A549 (cell line): ENCODE measurements around the gene LENG8. TPM values are rescaled to one million over a fixed set of nuclear protein-coding genes. Genes with fewer than 3 reads are reported as not detected.

Experiments
- ATAC-seq, 2 experiments: fragments of 200-7000 bp in 1 of 2; fragments of >200 bp in 1 of 2; cut with Nextera tagmentation in 1 of 2; cut with Tn5 transposase in 1 of 2; 3 replicates each; pipeline versions ENCODE4 v1.8.0 to v1.9.1; 2018 to 2020; ENCODE audit warnings: mild to moderate bottlenecking in 1 of 2, moderate library complexity in 1 of 2
- CTCF ChIA-PET: fragments of 300-600 bp; sonication (Branson Sonifier 250); formaldehyde crosslinking; extraction: SDS; loops from one replicate; lab custom pipeline; 2021; ENCODE audit warnings: antibody characterized with exemption, inconsistent platforms; lab: Yijun Ruan, JAX
- POLR2A ChIA-PET: fragments of 350-600 bp; formaldehyde crosslinking; extraction: SDS; loops from one replicate; lab custom pipeline; 2021; ENCODE audit warnings: antibody characterized with exemption, inconsistent platforms; lab: Yijun Ruan, JAX
- DNase-seq, 2 experiments: peaks; one replicate each; pipeline versions ENCODE4 v3.0.0 to v3.0.0-alpha.2; 2011 to 2016; ENCODE audit warnings: low read depth in 1 of 2, low spot score in 1 of 2
- FAIRE-seq: peaks from 2 replicates; lab custom pipeline; 2011; peaks lifted over from hg19 to GRCh38; lab: Jason Lieb, UNC
- H3K27ac ChIP-seq, 2 experiments: fragments of >200 bp; sonication (Bioruptor Twin); formaldehyde crosslinking; 3 replicates each; pipeline ENCODE4 v1.5.1; 2016 to 2017
- H3K4me1 ChIP-seq: fragments of >200 bp; sonication (Bioruptor Twin); formaldehyde crosslinking; 3 replicates; pipeline ENCODE4 v1.6.1; 2016
- H3K4me2 ChIP-seq: fragments of >200 bp; sonication (Bioruptor Twin); formaldehyde crosslinking; 3 replicates; pipeline ENCODE4 v1.6.1; 2016
- H3K4me3 ChIP-seq: fragments of >200 bp; sonication (Bioruptor Twin); formaldehyde crosslinking; 3 replicates; pipeline ENCODE4 v1.5.1; 2016
- H3K9me3 ChIP-seq: fragments of >200 bp; sonication (Bioruptor Twin); formaldehyde crosslinking; 3 replicates; pipeline ENCODE4 v1.6.1; 2016
- BHLHE40 ChIP-seq: IDR thresholded peaks from 2 replicates; pipeline ENCODE4 v1.6.1; 2012; ENCODE audit warnings: low read depth, low read length, inconsistent platforms
- CTCF ChIP-seq: fragments of >200 bp; sonication (Bioruptor Twin); formaldehyde crosslinking; IDR thresholded peaks from 3 replicates; pipeline ENCODE4 v1.5.1; 2016
- ELK1 ChIP-seq: fragments of 150-350 bp; IDR thresholded peaks from 2 replicates; pipeline ENCODE4 v1.6.1; 2014; ENCODE audit warnings: low read depth, mild to moderate bottlenecking, low read length
- EP300 ChIP-seq, 2 experiments: fragments of >200 bp; sonication (Bioruptor Twin); formaldehyde crosslinking; IDR thresholded peaks; 2 replicates in 1 of 2; 3 replicates in 1 of 2; pipeline ENCODE4 v1.6.1; 2016 to 2017
- HOXB5 ChIP-seq: fragments of 250-450 bp; sonication (Bioruptor Pico); IDR thresholded peaks from 2 replicates; pipeline ENCODE4 v1.5.0; 2020; ENCODE audit warnings: mild to moderate bottlenecking, moderate library complexity
- JUN ChIP-seq, 2 experiments: fragments of >200 bp; sonication (Bioruptor Twin); formaldehyde crosslinking; IDR thresholded peaks; 2 replicates in 1 of 2; 3 replicates in 1 of 2; pipeline ENCODE4 v1.6.1; 2016 to 2017
- KDM1A ChIP-seq: fragments of 200-600 bp; sonication (generic); IDR thresholded peaks from 2 replicates; pipeline ENCODE4 v1.6.1; 2016; ENCODE audit warnings: low read depth, mild to moderate bottlenecking
- MYC ChIP-seq: IDR thresholded peaks from 2 replicates; pipeline ENCODE4 v1.6.1; 2012; ENCODE audit warnings: mild to moderate bottlenecking, inconsistent platforms, low read length, improper control_type of control experiment, borderline replicate concordance
- NPAS2 ChIP-seq: fragments of 250-450 bp; sonication (Bioruptor Pico); IDR thresholded peaks from 2 replicates; pipeline ENCODE4 v1.8.0; 2022; ENCODE audit warnings: mild to moderate bottlenecking, moderate library complexity, borderline replicate concordance
- NR3C1 ChIP-seq: fragments of >200 bp; sonication (Bioruptor Twin); formaldehyde crosslinking; IDR thresholded peaks from 3 replicates; pipeline ENCODE4 v1.6.1; 2017
- PHF8 ChIP-seq: fragments of 200-600 bp; sonication (generic); IDR thresholded peaks from 2 replicates; pipeline ENCODE4 v1.6.1; 2016; ENCODE audit warnings: low read depth, mild to moderate bottlenecking, antibody characterized with exemption, moderate library complexity, borderline replicate concordance
- POLR2AphosphoS2 ChIP-seq: conservative IDR thresholded peaks from 2 replicates; pipeline ENCODE4 v1.6.1; 2012; ENCODE audit warnings: low read length, improper control_type of control experiment, inconsistent platforms
- REST ChIP-seq: fragments of 200-600 bp; sonication (generic); IDR thresholded peaks from 2 replicates; pipeline ENCODE4 v1.6.1; 2016; ENCODE audit warnings: antibody characterized with exemption, mild to moderate bottlenecking, moderate library complexity
- RNF2 ChIP-seq: fragments of 200-600 bp; sonication (generic); IDR thresholded peaks from 2 replicates; pipeline ENCODE4 v1.6.1; 2016; ENCODE audit warnings: low read depth, mild to moderate bottlenecking, antibody characterized with exemption, moderate library complexity, borderline replicate concordance
- ZC3H11A ChIP-seq: fragments of 450-650 bp; IDR thresholded peaks from 2 replicates; pipeline ENCODE4 v1.6.1; 2014; ENCODE audit warnings: antibody characterized with exemption, mild to moderate bottlenecking
- ZFP36 ChIP-seq: fragments of 450-650 bp; IDR thresholded peaks from 2 replicates; pipeline ENCODE4 v1.6.1; 2014; ENCODE audit warnings: borderline replicate concordance; ENCODE audit not compliant: partially characterized antibody
- ZNF302 ChIP-seq: fragments of 250-450 bp; sonication (Bioruptor Pico); IDR thresholded peaks from 2 replicates; pipeline ENCODE4 v1.9.0; 2021; ENCODE audit warnings: inconsistent platforms, mild to moderate bottlenecking, moderate library complexity
- WGBS: methylation state at CpG from one replicate; pipeline ENCODE4 v1.1.6; 2017; ENCODE audit errors: missing lambda C conversion rate; 5-methylcytosine and 5-hydroxymethylcytosine counted together
- polyA plus RNA-seq, 4 experiments: library from polyadenylated mRNA; depleted of rRNA in 3 of 4; stranded (reverse); fragments of >200 nt; fragmentation: RNase III in 1 of 4; extraction: RNeasy Plus Mini Kit Qiagen cat#74134 plus additional on column Dnase treatment in 1 of 4; gene quantifications; 2 replicates in 3 of 4; 3 replicates in 1 of 4; pipeline ENCODE4 v1.2.3, GENCODE V29; 2011 to 2017

The LENG8 gene
- polyA plus RNA-seq, 2 of the 4 experiments (the other 2 are of a cell fraction): 30.6 to 140 TPM

- Histone ChIP-seq H3K27ac (no peak overlapping the region), H3K4me3 (no peak overlapping the region), H3K4me2 (no peak overlapping the region), H3K4me1 (peaks cover 19% of the 10 kb centered on the region; the same call in 2 of the 3 replicates), H3K9me3 (no peaks in the 10 kb centered on the region)
- TF ChIP-seq ZFP36 (no peak), KDM1A (peak; percentile 28; the same call in 1 of the 2 replicates)
- DNase-seq (no peak), FAIRE-seq (no peak), ATAC-seq (no peak)
- WGBS: 79% methylated on average over 21 of the region's 26 CpGs
- CTCF ChIA-PET: interaction anchor here (1.2 to 4.2 kb wide), 5 partner anchors 9 to 250 kb away, joined by 3 to 23 read pairs (median 5); no protein-coding TSS in a partner anchor
- POLR2A ChIA-PET: interaction anchor here (0.6 kb wide), 1 partner anchor 303 kb away, joined by 3 read pairs; the partner anchor contains the start of genes PRPF31 and TFPT
Measured at GRCh38 chr19:54418930-54419800, 29.8 kb upstream of the LENG8 start.

GRCh38 chr19:54420068-54420382 lies 29.0 kb upstream of the LENG8 start:
- ATAC-seq: no peak
- H3K4me3 ChIP-seq: no peak overlapping the region
- DNase-seq: no peak
- ChIA-PET POLR2A (no interaction called here), CTCF (interaction anchor here (1.2 to 4.2 kb wide), 4 partner anchors 10 to 251 kb away, joined by 3 to 23 read pairs (median 6); no protein-coding TSS in a partner anchor)
- peak overlapping the region; percentile 72 for H3K4me2 ChIP-seq
- TF ChIP-seq MYC (no peak), PHF8 (no peak), RNF2 (no peak), EP300 (IDR thresholded peaks at IDR 0.05) (no peak), ZC3H11A (no peak), NR3C1 (no peak), ZNF302 (no peak), JUN (IDR thresholded peaks at IDR 0.05) (no peak), ELK1 (no peak), HOXB5 (CRISPR knock-in tag) (no peak), POLR2AphosphoS2 (no peak), BHLHE40 (no peak)
- no peak for FAIRE-seq
- peaks cover 19% of the 10 kb centered on the region; the same call in 2 of the 3 replicates for H3K4me1 ChIP-seq
- no peaks in the 10 kb centered on the region for H3K9me3 ChIP-seq
- 68% methylated on average over 4 of the region's 10 CpGs for WGBS
- peak overlapping the region; percentile 11 to 72; a peak in 3 of 6 replicates for H3K27ac ChIP-seq

GRCh38 chr19:54420383-54421168 lies 28.4 kb upstream of the LENG8 start:
- no peak overlapping the region for H3K4me3 ChIP-seq
- peak in 1 of 2 experiments; percentile 37; a peak in 3 of 6 replicates for ATAC-seq
- CTCF ChIA-PET: interaction anchor here (1.2 to 4.2 kb wide), 6 partner anchors 10 to 252 kb away, joined by 3 to 23 read pairs (median 6); no protein-coding TSS in a partner anchor
- POLR2A ChIA-PET: interaction anchor here (0.6 kb wide), 1 partner anchor 10 kb away, joined by 3 read pairs; no protein-coding TSS in a partner anchor
- no peaks in the 10 kb centered on the region for H3K9me3 ChIP-seq
- no peak for TF ChIP-seq ZNF302
- no peak for TF ChIP-seq CTCF
- TF ChIP-seq REST: no peak
- no peak for TF ChIP-seq NPAS2 (CRISPR knock-in tag)
- no peak for TF ChIP-seq ZFP36
- no peak for TF ChIP-seq ELK1
- peak in 1 of 2 experiments; percentile 63 for DNase-seq
- peak overlapping the region; percentile 11 to 72; a peak in 4 of 6 replicates for H3K27ac ChIP-seq
- peak overlapping the region; percentile 72 for H3K4me2 ChIP-seq
- WGBS: 22% methylated on average over 24 of the region's 37 CpGs
- peaks cover 19% of the 10 kb centered on the region; the same call in 2 of the 3 replicates for H3K4me1 ChIP-seq
- no peak for FAIRE-seq
